IMR-90 (cell line): ENCODE results near the gene FRY. TPM values are rescaled to one million over a fixed set of nuclear protein-coding genes. Genes with fewer than 3 reads are reported as not detected.

Experiments used
- ATAC-seq: fragments of 200-7000 bp; cut with Tn5 transposase; 2 replicates; pipeline ENCODE4 v1.9.1; 2020; ENCODE audit warnings: low read depth, mild to moderate bottlenecking, moderate library complexity
- BruUV-seq: library from RNA; stranded (reverse); fragments of 400-500 nt; replicated peaks from 2 replicates; lab custom pipeline; 2021; lab: Mats Ljungman, UMichigan
- CTCF ChIA-PET: fragments of 300-600 bp; formaldehyde crosslinking; extraction: SDS; loops from one replicate; lab custom pipeline; 2021; ENCODE audit warnings: antibody characterized with exemption; lab: Yijun Ruan, JAX
- POLR2A ChIA-PET: fragments of 300-600 bp; sonication (Branson Sonifier 250); formaldehyde crosslinking; loops from one replicate; lab custom pipeline; 2022; ENCODE audit warnings: antibody characterized with exemption; ENCODE audit not compliant: unreplicated experiment; lab: Charles Lee
- DNase-seq: peaks from one replicate; pipeline ENCODE4 v3.0.0; 2013
- H2AFZ ChIP-seq: replicated peaks from 2 replicates; pipeline ENCODE3; 2013; ENCODE audit warnings: low read length, mild to moderate bottlenecking; ENCODE audit not compliant: poor library complexity
- H2AK5ac ChIP-seq: 2 replicates; pipeline ENCODE4 v1.6.1; 2013; ENCODE audit warnings: low read depth, low read length, inconsistent platforms
- H2AK9ac ChIP-seq: replicated peaks from 2 replicates; pipeline ENCODE3; 2013; ENCODE audit warnings: mild to moderate bottlenecking, low read depth, low read length, moderate library complexity; ENCODE audit not compliant: poor library complexity
- H2BK120ac ChIP-seq: 2 replicates; pipeline ENCODE4 v1.6.1; 2013; ENCODE audit warnings: low read depth, low read length, inconsistent platforms
- H2BK15ac ChIP-seq: 3 replicates; pipeline ENCODE4 v1.6.1; 2013; ENCODE audit warnings: low read depth, low read length, inconsistent platforms
- H2BK20ac ChIP-seq: 2 replicates; pipeline ENCODE4 v1.6.1; 2013; ENCODE audit warnings: low read depth, mild to moderate bottlenecking, inconsistent platforms, low read length, moderate library complexity
- H2BK5ac ChIP-seq: 2 replicates; pipeline ENCODE4 v1.6.1; 2013; ENCODE audit warnings: mild to moderate bottlenecking, low read depth, low read length, inconsistent platforms; ENCODE audit not compliant: poor library complexity, severe bottlenecking
- H3K14ac ChIP-seq: replicated peaks from 2 replicates; pipeline ENCODE4 v1.6.1; 2013; ENCODE audit warnings: low read depth, low read length, inconsistent platforms
- H3K18ac ChIP-seq: 2 replicates; pipeline ENCODE4 v1.6.1; 2013; ENCODE audit warnings: low read depth, low read length, control low read depth
- H3K23ac ChIP-seq: 2 replicates; pipeline ENCODE4 v1.6.1; 2013; ENCODE audit warnings: low read depth, low read length, inconsistent platforms
- H3K27ac ChIP-seq: 2 replicates; pipeline ENCODE4 v1.5.1; 2013; ENCODE audit warnings: mild to moderate bottlenecking, control low read depth, low read length; ENCODE audit not compliant: insufficient read depth
- H3K27me3 ChIP-seq: 2 replicates; pipeline ENCODE4 v1.6.1; 2013; ENCODE audit warnings: low read length; ENCODE audit not compliant: control insufficient read depth, insufficient read depth
- H3K36me3 ChIP-seq: 2 replicates; pipeline ENCODE4 v1.6.1; 2013; ENCODE audit warnings: low read length, mixed read lengths; ENCODE audit not compliant: control insufficient read depth, insufficient read depth
- H3K4ac ChIP-seq: 2 replicates; pipeline ENCODE4 v1.6.1; 2013; ENCODE audit warnings: low read depth, low read length, inconsistent platforms
- H3K4me1 ChIP-seq: 2 replicates; pipeline ENCODE4 v1.6.1; 2013; ENCODE audit warnings: low read length, mixed read lengths; ENCODE audit not compliant: control insufficient read depth, insufficient read depth
- H3K4me2 ChIP-seq: 2 replicates; pipeline ENCODE4 v1.6.1; 2013; ENCODE audit warnings: low read depth, mild to moderate bottlenecking, control low read depth, low read length, moderate library complexity
- H3K4me3 ChIP-seq: 2 replicates; pipeline ENCODE4 v1.5.1; 2013; ENCODE audit warnings: low read depth, mild to moderate bottlenecking, control low read depth, low read length, moderate library complexity; ENCODE audit not compliant: insufficient read depth
- H3K56ac ChIP-seq: 2 replicates; pipeline ENCODE4 v1.6.1; 2013; ENCODE audit warnings: low read length, inconsistent platforms; ENCODE audit not compliant: insufficient read depth; ENCODE audit errors: extremely low read depth
- H3K79me1 ChIP-seq, 2 experiments: 2 replicates each; pipeline ENCODE4 v1.6.1; 2013; ENCODE audit warnings: low read length in 2 of 2, inconsistent platforms in 1 of 2, low read depth in 1 of 2
- H3K9ac ChIP-seq: 2 replicates; pipeline ENCODE4 v1.6.1; 2013; ENCODE audit warnings: low read depth, low read length, control low read depth
- H3K9me1 ChIP-seq: 2 replicates; pipeline ENCODE4 v1.6.1; 2013; ENCODE audit warnings: low read length, inconsistent platforms; ENCODE audit not compliant: insufficient read depth
- H3K9me3 ChIP-seq: 2 replicates; pipeline ENCODE4 v1.6.1; 2013; ENCODE audit warnings: low read length; ENCODE audit not compliant: control insufficient read depth, insufficient read depth
- H4K20me1 ChIP-seq: 2 replicates; pipeline ENCODE4 v1.6.1; 2013; ENCODE audit warnings: low read length, inconsistent platforms; ENCODE audit not compliant: insufficient read depth
- H4K5ac ChIP-seq: 2 replicates; pipeline ENCODE4 v1.6.1; 2013; ENCODE audit warnings: mild to moderate bottlenecking, low read depth, low read length, control low read depth
- H4K8ac ChIP-seq, 2 experiments: 2 replicates each; pipeline ENCODE4 v1.6.1; 2013; ENCODE audit warnings: low read depth in 2 of 2, low read length in 2 of 2, control low read depth in 1 of 2, inconsistent platforms in 1 of 2
- H4K91ac ChIP-seq: 2 replicates; pipeline ENCODE4 v1.6.1; 2013; ENCODE audit warnings: low read depth, low read length, inconsistent platforms; ENCODE audit not compliant: insufficient read depth
- BHLHE40 ChIP-seq: fragments of 150-350 bp; IDR thresholded peaks from 2 replicates; pipeline ENCODE4 v1.6.1; 2016; ENCODE audit warnings: mild to moderate bottlenecking, low read depth, low read length
- CEBPB ChIP-seq: IDR thresholded peaks from 2 replicates; pipeline ENCODE4 v1.6.1; 2012; ENCODE audit warnings: low read depth, low read length, improper control_type of control experiment
- CHD1 ChIP-seq: IDR thresholded peaks from 2 replicates; pipeline ENCODE4 v1.6.1; 2012; ENCODE audit warnings: low read depth, low read length, improper control_type of control experiment
- CTCF ChIP-seq: conservative IDR thresholded peaks from 2 replicates; pipeline ENCODE4 v1.5.1; 2012; ENCODE audit warnings: mild to moderate bottlenecking, low read depth, low read length, improper control_type of control experiment
- ELK1 ChIP-seq: fragments of 150-350 bp; IDR thresholded peaks from 2 replicates; pipeline ENCODE4 v1.6.1; 2016; ENCODE audit warnings: low read depth, mild to moderate bottlenecking, low read length, moderate library complexity, borderline replicate concordance
- FOS ChIP-seq: fragments of 150-350 bp; IDR thresholded peaks from 2 replicates; pipeline ENCODE4 v1.6.1; 2016; ENCODE audit warnings: low read depth, low read length
- MAFK ChIP-seq: IDR thresholded peaks from 2 replicates; pipeline ENCODE4 v1.6.1; 2012; ENCODE audit warnings: low read depth, low read length, improper control_type of control experiment
- MAZ ChIP-seq: IDR thresholded peaks from 2 replicates; pipeline ENCODE4 v1.6.1; 2012; ENCODE audit warnings: low read depth, mild to moderate bottlenecking, low read length, improper control_type of control experiment, moderate library complexity, borderline replicate concordance
- MXI1 ChIP-seq: IDR thresholded peaks from 2 replicates; pipeline ENCODE4 v1.6.1; 2012; ENCODE audit warnings: low read depth, mild to moderate bottlenecking, low read length, moderate library complexity, borderline replicate concordance
- NFE2L2 ChIP-seq: fragments of 150-350 bp; IDR thresholded peaks from 2 replicates; pipeline ENCODE4 v1.6.1; 2016; ENCODE audit warnings: low read depth, mild to moderate bottlenecking, low read length
- POLR2A ChIP-seq: IDR thresholded peaks from 2 replicates; pipeline ENCODE4 v1.6.1; 2012; ENCODE audit warnings: mild to moderate bottlenecking, low read depth, low read length
- RAD21 ChIP-seq: IDR thresholded peaks from 2 replicates; pipeline ENCODE4 v1.6.1; 2012; ENCODE audit warnings: low read length, improper control_type of control experiment
- RCOR1 ChIP-seq: IDR thresholded peaks from 2 replicates; pipeline ENCODE4 v1.6.1; 2012; ENCODE audit warnings: mild to moderate bottlenecking, low read length, improper control_type of control experiment; ENCODE audit not compliant: insufficient replicate concordance
- RFX5 ChIP-seq: IDR thresholded peaks from 2 replicates; pipeline ENCODE4 v1.8.0; 2012; ENCODE audit warnings: low read depth, mild to moderate bottlenecking, low read length, moderate library complexity
- SMC3 ChIP-seq: fragments of 150-350 bp; IDR thresholded peaks from 2 replicates; pipeline ENCODE4 v1.6.1; 2016; ENCODE audit warnings: low read depth, mild to moderate bottlenecking, antibody characterized with exemption, low read length, moderate library complexity
- WGBS, 2 experiments: methylation state at CpG; one replicate each; pipeline versions ENCODE4 v1.1.5 to v1.1.7; 2013; ENCODE audit warnings: missing lambda C conversion rate in 2 of 2; ENCODE audit not compliant: insufficient read length in 1 of 2; ENCODE audit errors: extremely low coverage in 2 of 2; 5-methylcytosine and 5-hydroxymethylcytosine counted together
- dilution Hi-C: fragments of 300-500 bp; cut with HindIII; formaldehyde crosslinking; loops from one replicate; pipeline ENCODE4 v1.14.3; 2018; ENCODE audit warnings: low sequenced_read_pairs; ENCODE audit not compliant: unreplicated experiment
- in situ Hi-C: fragments of 300-500 bp; cut with MboI; formaldehyde crosslinking; loops from 3 replicates; pipeline ENCODE4 v1.14.3; 2019; ENCODE audit warnings: low sequenced_read_pairs, inconsistent platforms, mixed read lengths
- intact Hi-C: fragments of 100-400 bp; cut with micrococcal nuclease; formaldehyde crosslinking; loops from 2 replicates; pipeline ENCODE4 v1.10.0; 2022
- polyA plus RNA-seq, 3 experiments: library from polyadenylated mRNA; depleted of rRNA; stranded (reverse); fragments of >200 nt; gene quantifications; 2 replicates each; pipeline ENCODE4 v1.2.3, GENCODE V29; 2012; ENCODE audit warnings: low replicate concordance in 1 of 3
- total RNA-seq: library from RNA; depleted of rRNA; stranded (reverse); fragments of >200 nt; gene quantifications from 2 replicates; pipeline ENCODE4 v1.2.3, GENCODE V29; 2012
- TF ChIP-seq, protein P1 (sequence below): fragments of 150-350 bp; IDR thresholded peaks from 2 replicates; pipeline ENCODE4 v1.6.1; 2017; ENCODE audit warnings: mild to moderate bottlenecking, antibody characterized with exemption, low read length, low read depth

The FRY gene
- total and polyA plus RNA-seq, 2 of the 4 experiments (the other 2 are of a cell fraction) = 3.0 to 4.8 TPM

DNA sequence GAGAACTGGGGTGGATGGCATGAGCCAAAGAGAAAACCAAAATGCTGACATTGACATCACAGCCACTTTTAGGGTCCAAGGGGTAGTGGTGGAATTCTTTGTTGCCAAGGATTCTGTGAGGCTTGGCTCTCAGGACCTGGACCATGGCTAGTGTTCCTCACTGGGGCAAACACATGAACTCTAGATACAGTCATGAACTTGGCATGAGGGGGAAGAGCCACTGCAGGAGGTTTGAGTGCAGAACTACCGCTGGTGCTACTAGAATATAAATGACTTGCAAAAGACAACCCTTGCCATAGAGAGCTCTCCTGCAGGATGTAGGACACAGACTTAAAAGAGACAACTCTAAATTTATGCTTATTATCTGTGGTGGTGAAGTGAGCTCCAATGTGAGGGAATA lies 29.8 kb upstream of the FRY start:
- TF ChIP-seq SMC3 = no peak
- TF ChIP-seq CHD1 = no peak
- TF ChIP-seq ELK1 = no peak
- TF ChIP-seq CTCF = no peak
- no peak for TF ChIP-seq FOS
- TF ChIP-seq RAD21 = no peak
- no peak for TF ChIP-seq RCOR1
- TF ChIP-seq RFX5 = no peak
- no peak for TF ChIP-seq CEBPB
- TF ChIP-seq, protein P1, sequence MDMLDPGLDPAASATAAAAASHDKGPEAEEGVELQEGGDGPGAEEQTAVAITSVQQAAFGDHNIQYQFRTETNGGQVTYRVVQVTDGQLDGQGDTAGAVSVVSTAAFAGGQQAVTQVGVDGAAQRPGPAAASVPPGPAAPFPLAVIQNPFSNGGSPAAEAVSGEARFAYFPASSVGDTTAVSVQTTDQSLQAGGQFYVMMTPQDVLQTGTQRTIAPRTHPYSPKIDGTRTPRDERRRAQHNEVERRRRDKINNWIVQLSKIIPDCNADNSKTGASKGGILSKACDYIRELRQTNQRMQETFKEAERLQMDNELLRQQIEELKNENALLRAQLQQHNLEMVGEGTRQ = no peak
- no peak for TF ChIP-seq NFE2L2
- no peak for TF ChIP-seq POLR2A
- no peak for TF ChIP-seq BHLHE40
- no peak for TF ChIP-seq MXI1
- no peak for TF ChIP-seq MAZ
- no peak for TF ChIP-seq MAFK
- no peaks in the 10 kb centered on the region for H3K36me3 ChIP-seq
- H4K20me1 ChIP-seq = no peaks in the 10 kb centered on the region
- ChIA-PET POLR2A (no interaction called here), CTCF (interaction anchor here (0.6 to 1.1 kb wide), 5 partner anchors 10 to 317 kb away, joined by 3 to 4 read pairs (median 3); no protein-coding TSS in a partner anchor)
- no peak overlapping the region for H2AK5ac ChIP-seq
- dilution Hi-C loops = no loop called here
- in situ Hi-C loops = no loop called here
- no peak overlapping the region for H4K5ac ChIP-seq
- H3K18ac ChIP-seq = no peak overlapping the region
- H3K4me1 ChIP-seq = no peaks in the 10 kb centered on the region; the same call in 1 of the 2 replicates
- no peak overlapping the region for H2BK15ac ChIP-seq
- no peak overlapping the region for H3K27ac ChIP-seq
- H3K4ac ChIP-seq = no peak overlapping the region
- H2AFZ ChIP-seq = no peak overlapping the region
- ATAC-seq (no peak), DNase-seq (no peak)
- peaks cover 5% of the 10 kb centered on the region; the same call in 1 of the 2 replicates for H3K9me1 ChIP-seq
- no peak overlapping the region for H3K23ac ChIP-seq
- no peak overlapping the region for H2AK9ac ChIP-seq
- H2BK120ac ChIP-seq = no peak overlapping the region
- no peaks in the 10 kb centered on the region; the same call in 1 of the 2 replicates for H3K27me3 ChIP-seq
- no peak overlapping the region for H3K4me3 ChIP-seq
- BruUV-seq = no TSS peak
- H3K9ac ChIP-seq = no peak overlapping the region
- no peak overlapping the region for H2BK5ac ChIP-seq
- H3K79me1 ChIP-seq = no peaks in the 10 kb centered on the region
- no peak overlapping the region for H3K4me2 ChIP-seq
- intact Hi-C loops = no loop called here
- H4K8ac ChIP-seq = no peak overlapping the region
- H3K14ac ChIP-seq = no peak overlapping the region; the same call in 1 of the 2 replicates
- H2BK20ac ChIP-seq = no peak overlapping the region
- no peak overlapping the region for H3K56ac ChIP-seq
- H4K91ac ChIP-seq = no peak overlapping the region
- no CpG with 5 or more reads among the region's 1 CpG for WGBS, 2 experiments
- no peaks in the 10 kb centered on the region for H3K9me3 ChIP-seq
